Stimulated activated memory B cell treated with anti-CD40 and anti-IgM and Interleukin-4, amounts not matched to agents 10 μg/mL and 1 μg/mL and 100 μg/mL, for 72 hours (primary cell): Measurements from ENCODE around the gene TBC1D8.

Experiments used
- ATAC-seq: fragments of 150-1000 bp; cut with Tn5 transposase; 2 replicates; pipeline ENCODE4 v1.10.0; 2021
- H3K27ac Mint-ChIP-seq: one replicate; pipeline ENCODE4 v1.8.0; 2022; ENCODE audit warnings: mild to moderate bottlenecking, mixed read lengths
- H3K27me3 Mint-ChIP-seq: one replicate; pipeline ENCODE4 v1.8.0; 2022; ENCODE audit warnings: mixed read lengths
- H3K36me3 Mint-ChIP-seq: one replicate; pipeline ENCODE4 v1.8.0; 2022; ENCODE audit warnings: mixed read lengths
- H3K4me1 Mint-ChIP-seq: one replicate; pipeline ENCODE4 v1.8.0; 2022; ENCODE audit warnings: mixed read lengths
- H3K4me3 Mint-ChIP-seq: one replicate; pipeline ENCODE4 v1.8.0; 2022; ENCODE audit warnings: mild to moderate bottlenecking, moderate library complexity, mixed read lengths
- H3K9me3 Mint-ChIP-seq: one replicate; pipeline ENCODE4 v1.8.0; 2022; ENCODE audit warnings: mixed read lengths

The TBC1D8 gene

GRCh38 chr2:101150306-101151145 is 656 bp downstream of the TBC1D8 start:
- no peak overlapping the region for H3K27ac Mint-ChIP-seq
- H3K4me1 Mint-ChIP-seq, result peaks cover 28% of the 10 kb centered on the region

GRCh38 chr2:101149241-101150192 is 1.7 kb downstream of the TBC1D8 start:
- Mint-ChIP-seq H3K9me3 (no peaks in the 10 kb centered on the region), H3K27me3 (peaks cover 11% of the 10 kb centered on the region), H3K36me3 (no peaks in the 10 kb centered on the region), H3K4me1 (peaks cover 28% of the 10 kb centered on the region), H3K4me3 (peak overlapping the region; percentile 89), H3K27ac (no peak overlapping the region)
- ATAC-seq, result no peak

More at GRCh38 chr2:101150306-101151145, 656 bp downstream of the TBC1D8 start:
- peak; percentile 55 for ATAC-seq
- peak overlapping the region; percentile 89 for H3K4me3 Mint-ChIP-seq
- peaks cover 11% of the 10 kb centered on the region for H3K27me3 Mint-ChIP-seq
- no peaks in the 10 kb centered on the region for H3K9me3 Mint-ChIP-seq
- H3K36me3 Mint-ChIP-seq, result no peaks in the 10 kb centered on the region

GRCh38 chr2:101148777-101149176 is 2.4 kb downstream of the TBC1D8 start:
- H3K27me3 Mint-ChIP-seq, result peaks cover 11% of the 10 kb centered on the region
- ATAC-seq, result no peak
- H3K4me3 Mint-ChIP-seq, result no peak overlapping the region
- peaks cover 28% of the 10 kb centered on the region for H3K4me1 Mint-ChIP-seq
- no peaks in the 10 kb centered on the region for H3K9me3 Mint-ChIP-seq
- H3K27ac Mint-ChIP-seq, result no peak overlapping the region
- no peaks in the 10 kb centered on the region for H3K36me3 Mint-ChIP-seq

GRCh38 chr2:101147971-101148370 is 3.2 kb downstream of the TBC1D8 start:
- Mint-ChIP-seq H3K4me1 (peaks cover 26% of the 10 kb centered on the region), H3K4me3 (no peak overlapping the region), H3K9me3 (no peaks in the 10 kb centered on the region), H3K36me3 (no peaks in the 10 kb centered on the region), H3K27ac (no peak overlapping the region), H3K27me3 (peaks cover 11% of the 10 kb centered on the region)
- no peak for ATAC-seq

- no peak for ATAC-seq
- Mint-ChIP-seq H3K9me3 (no peaks in the 10 kb centered on the region), H3K36me3 (no peaks in the 10 kb centered on the region), H3K4me3 (no peak overlapping the region), H3K4me1 (peaks cover 17% of the 10 kb centered on the region), H3K27me3 (peaks cover 11% of the 10 kb centered on the region), H3K27ac (no peak overlapping the region)
These were observed 4.1 kb downstream of the TBC1D8 start for GRCh38 chr2:101147062-101147461.

- Mint-ChIP-seq H3K36me3 (no peaks in the 10 kb centered on the region), H3K9me3 (no peaks in the 10 kb centered on the region), H3K4me3 (no peak overlapping the region), H3K27me3 (peaks cover 12% of the 10 kb centered on the region), H3K4me1 (peaks cover 11% of the 10 kb centered on the region), H3K27ac (no peak overlapping the region)
- ATAC-seq, result no peak
These were observed 4.6 kb downstream of the TBC1D8 start for GRCh38 chr2:101146535-101146934.

- H3K9me3 Mint-ChIP-seq, result no peaks in the 10 kb centered on the region
- peaks cover 11% of the 10 kb centered on the region for H3K4me1 Mint-ChIP-seq
- no peak overlapping the region for H3K4me3 Mint-ChIP-seq
- H3K27ac Mint-ChIP-seq, result no peak overlapping the region
- H3K36me3 Mint-ChIP-seq, result no peaks in the 10 kb centered on the region
- H3K27me3 Mint-ChIP-seq, result peaks cover 23% of the 10 kb centered on the region
- no peak for ATAC-seq
These were observed 5.8 kb downstream of the TBC1D8 start for GRCh38 chr2:101145406-101145805.

GRCh38 chr2:101142163-101142562 is 9.0 kb downstream of the TBC1D8 start:
- H3K27ac Mint-ChIP-seq, result no peak overlapping the region
- H3K4me1 Mint-ChIP-seq, result no peaks in the 10 kb centered on the region
- H3K9me3 Mint-ChIP-seq, result peaks cover 3% of the 10 kb centered on the region
- no peak overlapping the region for H3K4me3 Mint-ChIP-seq
- no peak for ATAC-seq
- H3K36me3 Mint-ChIP-seq, result peaks cover 7% of the 10 kb centered on the region
- peaks cover 37% of the 10 kb centered on the region for H3K27me3 Mint-ChIP-seq

GRCh38 chr2:101140978-101141655 is 10.1 kb downstream of the TBC1D8 start:
- no peak for ATAC-seq
- H3K36me3 Mint-ChIP-seq, result peaks cover 7% of the 10 kb centered on the region
- H3K4me3 Mint-ChIP-seq, result no peak overlapping the region
- no peak overlapping the region for H3K27ac Mint-ChIP-seq
- H3K9me3 Mint-ChIP-seq, result peaks cover 3% of the 10 kb centered on the region
- H3K27me3 Mint-ChIP-seq, result peaks cover 28% of the 10 kb centered on the region
- H3K4me1 Mint-ChIP-seq, result no peaks in the 10 kb centered on the region

- peaks cover 28% of the 10 kb centered on the region for H3K27me3 Mint-ChIP-seq
These were observed 10.9 kb downstream of the TBC1D8 start for GRCh38 chr2:101140237-101140636.

GRCh38 chr2:101139495-101139894 is 11.7 kb downstream of the TBC1D8 start:
- Mint-ChIP-seq H3K4me3 (no peak overlapping the region), H3K36me3 (peaks cover 7% of the 10 kb centered on the region), H3K4me1 (no peaks in the 10 kb centered on the region), H3K27ac (no peak overlapping the region), H3K9me3 (peaks cover 3% of the 10 kb centered on the region), H3K27me3 (peaks cover 28% of the 10 kb centered on the region)
- ATAC-seq, result no peak

More at GRCh38 chr2:101140237-101140636, 10.9 kb downstream of the TBC1D8 start:
- Mint-ChIP-seq H3K27ac (no peak overlapping the region), H3K36me3 (peaks cover 7% of the 10 kb centered on the region), H3K4me3 (no peak overlapping the region), H3K4me1 (no peaks in the 10 kb centered on the region), H3K9me3 (peaks cover 3% of the 10 kb centered on the region)
- ATAC-seq, result no peak

GRCh38 chr2:101135412-101136296 is 15.5 kb downstream of the TBC1D8 start:
- peaks cover 7% of the 10 kb centered on the region for H3K36me3 Mint-ChIP-seq
- H3K27me3 Mint-ChIP-seq, result peaks cover 17% of the 10 kb centered on the region
- ATAC-seq, result no peak
- no peak overlapping the region for H3K4me3 Mint-ChIP-seq
- H3K27ac Mint-ChIP-seq, result no peak overlapping the region
- peaks cover 3% of the 10 kb centered on the region for H3K9me3 Mint-ChIP-seq
- peaks cover 9% of the 10 kb centered on the region for H3K4me1 Mint-ChIP-seq

- peaks cover 13% of the 10 kb centered on the region for H3K4me1 Mint-ChIP-seq
- peak overlapping the region; percentile 29 for H3K27ac Mint-ChIP-seq
- peak; percentile 54 for ATAC-seq
- H3K9me3 Mint-ChIP-seq, result no peaks in the 10 kb centered on the region
- H3K36me3 Mint-ChIP-seq, result peaks cover 4% of the 10 kb centered on the region
- H3K4me3 Mint-ChIP-seq, result no peak overlapping the region
- no peaks in the 10 kb centered on the region for H3K27me3 Mint-ChIP-seq
These were observed 17.6 kb downstream of the TBC1D8 start for GRCh38 chr2:101133492-101134100.

GRCh38 chr2:101132202-101132601 is 19.0 kb downstream of the TBC1D8 start:
- Mint-ChIP-seq H3K4me1 (peaks cover 21% of the 10 kb centered on the region), H3K9me3 (no peaks in the 10 kb centered on the region), H3K36me3 (peaks cover 5% of the 10 kb centered on the region), H3K4me3 (no peak overlapping the region), H3K27me3 (no peaks in the 10 kb centered on the region), H3K27ac (no peak overlapping the region)
- no peak for ATAC-seq
